ENCODE measurements around the gene RASGEF1C.

RASGEF1C gene

GRCh38 chr5:180216646-180217171, 7.7 kb upstream of the RASGEF1C start:
- no peak for DNase-seq (ENCODE audit: low read depth, low spot score)
- Histone ChIP-seq H3K4me1 (ENCODE audit: insufficient read depth, insufficient read length) (no peaks in the 10 kb centered on the region), H3K4me3 (ENCODE audit: insufficient read length, low read depth) (no peak overlapping the region), H3K27me3 (ENCODE audit: insufficient read depth, insufficient read length) (no peaks in the 10 kb centered on the region), H3K36me3 (ENCODE audit: insufficient read depth, insufficient read length, low read length) (no peaks in the 10 kb centered on the region), H3K9me3 (ENCODE audit: insufficient read depth, low read length) (0 out of 2 replicates have a peak, but pooled peaks cover 5% of the 10 kb centered on the region), H3K9ac (ENCODE audit: insufficient read length, low read depth) (no peak overlapping the region)
- TF ChIP-seq ZNF274 (IDR thresholded peaks at IDR 0.05; ENCODE audit: low read depth, low read length) (no peak), SUZ12 (IDR thresholded peaks at IDR 0.05; ENCODE audit: extremely low read depth, insufficient read depth, insufficient read length) (no peak), YY1 (IDR thresholded peaks at IDR 0.05; ENCODE audit: insufficient read depth, insufficient read length) (no peak)

GRCh38 chr5:180215783-180216630, 7.0 kb upstream of the RASGEF1C start:
- Histone ChIP-seq H3K9me3 (ENCODE audit: insufficient read depth, low read length) (0 out of 2 replicates have a peak, but pooled peaks cover 4% of the 10 kb centered on the region), H3K36me3 (ENCODE audit: insufficient read depth, insufficient read length, low read length) (no peaks in the 10 kb centered on the region), H3K4me3 (ENCODE audit: insufficient read length, low read depth) (no peak overlapping the region), H3K4me1 (ENCODE audit: insufficient read depth, insufficient read length) (no peaks in the 10 kb centered on the region), H3K27me3 (ENCODE audit: insufficient read depth, insufficient read length) (peaks cover under 1% of the 10 kb centered on the region), H3K9ac (ENCODE audit: insufficient read length, low read depth) (no peak overlapping the region)
- TF ChIP-seq SUZ12 (IDR thresholded peaks at IDR 0.05; ENCODE audit: extremely low read depth, insufficient read depth, insufficient read length) (no peak), YY1 (IDR thresholded peaks at IDR 0.05; ENCODE audit: insufficient read depth, insufficient read length) (no peak), ZNF274 (IDR thresholded peaks at IDR 0.05; ENCODE audit: low read depth, low read length) (no peak)
- DNase-seq (ENCODE audit: low read depth, low spot score), result no peak

- no peak for DNase-seq (ENCODE audit: low read depth, low spot score)
- no peaks in the 10 kb centered on the region for H3K9me3 ChIP-seq (ENCODE audit: insufficient read depth, low read length)
- no peaks in the 10 kb centered on the region for H3K36me3 ChIP-seq (ENCODE audit: insufficient read depth, insufficient read length, low read length)
- TF ChIP-seq SUZ12 (IDR thresholded peaks at IDR 0.05; ENCODE audit: extremely low read depth, insufficient read depth, insufficient read length), result no peak
- TF ChIP-seq ZNF274 (IDR thresholded peaks at IDR 0.05; ENCODE audit: low read depth, low read length), result no peak
- TF ChIP-seq YY1 (IDR thresholded peaks at IDR 0.05; ENCODE audit: insufficient read depth, insufficient read length), result no peak
- H3K4me1 ChIP-seq (ENCODE audit: insufficient read depth, insufficient read length), result no peaks in the 10 kb centered on the region
- H3K27me3 ChIP-seq (ENCODE audit: insufficient read depth, insufficient read length), result peaks cover 7% of the 10 kb centered on the region
- no peak overlapping the region for H3K9ac ChIP-seq (ENCODE audit: insufficient read length, low read depth)
- H3K4me3 ChIP-seq (ENCODE audit: insufficient read length, low read depth), result no peak overlapping the region
Observed at GRCh38 chr5:180214870-180215770, 6.1 kb upstream of the RASGEF1C start.

- Histone ChIP-seq H3K9ac (ENCODE audit: insufficient read length, low read depth) (no peak overlapping the region), H3K27me3 (ENCODE audit: insufficient read depth, insufficient read length) (peaks cover 14% of the 10 kb centered on the region), H3K4me3 (ENCODE audit: insufficient read length, low read depth) (no peak overlapping the region), H3K36me3 (ENCODE audit: insufficient read depth, insufficient read length, low read length) (no peaks in the 10 kb centered on the region), H3K4me1 (ENCODE audit: insufficient read depth, insufficient read length) (no peaks in the 10 kb centered on the region), H3K9me3 (ENCODE audit: insufficient read depth, low read length) (no peaks in the 10 kb centered on the region)
- no peak for DNase-seq (ENCODE audit: low read depth, low spot score)
- no peak for TF ChIP-seq YY1 (IDR thresholded peaks at IDR 0.05; ENCODE audit: insufficient read depth, insufficient read length)
- TF ChIP-seq SUZ12 (IDR thresholded peaks at IDR 0.05; ENCODE audit: extremely low read depth, insufficient read depth, insufficient read length), result no peak
- no peak for TF ChIP-seq ZNF274 (IDR thresholded peaks at IDR 0.05; ENCODE audit: low read depth, low read length)
Observed at GRCh38 chr5:180213657-180214207, 4.7 kb upstream of the RASGEF1C start.

GRCh38 chr5:180213256-180213600, 4.2 kb upstream of the RASGEF1C start:
- TF ChIP-seq ZNF274 (IDR thresholded peaks at IDR 0.05; ENCODE audit: low read depth, low read length), result no peak
- no peak for TF ChIP-seq YY1 (IDR thresholded peaks at IDR 0.05; ENCODE audit: insufficient read depth, insufficient read length)
- no peak for TF ChIP-seq SUZ12 (IDR thresholded peaks at IDR 0.05; ENCODE audit: extremely low read depth, insufficient read depth, insufficient read length)
- DNase-seq (ENCODE audit: low read depth, low spot score), result no peak
- Histone ChIP-seq H3K4me1 (ENCODE audit: insufficient read depth, insufficient read length) (no peaks in the 10 kb centered on the region), H3K4me3 (ENCODE audit: insufficient read length, low read depth) (no peak overlapping the region), H3K27me3 (ENCODE audit: insufficient read depth, insufficient read length) (peaks cover 16% of the 10 kb centered on the region), H3K9ac (ENCODE audit: insufficient read length, low read depth) (no peak overlapping the region), H3K9me3 (ENCODE audit: insufficient read depth, low read length) (no peaks in the 10 kb centered on the region), H3K36me3 (ENCODE audit: insufficient read depth, insufficient read length, low read length) (no peaks in the 10 kb centered on the region)

- Histone ChIP-seq H3K27me3 (ENCODE audit: insufficient read depth, insufficient read length) (peaks cover 18% of the 10 kb centered on the region), H3K4me1 (ENCODE audit: insufficient read depth, insufficient read length) (peaks cover 6% of the 10 kb centered on the region), H3K36me3 (ENCODE audit: insufficient read depth, insufficient read length, low read length) (no peaks in the 10 kb centered on the region), H3K9me3 (ENCODE audit: insufficient read depth, low read length) (no peaks in the 10 kb centered on the region), H3K4me3 (ENCODE audit: insufficient read length, low read depth) (no peak overlapping the region), H3K9ac (ENCODE audit: insufficient read length, low read depth) (no peak overlapping the region)
- DNase-seq (ENCODE audit: low read depth, low spot score), result no peak
- TF ChIP-seq YY1 (IDR thresholded peaks at IDR 0.05; ENCODE audit: insufficient read depth, insufficient read length), result no peak
- TF ChIP-seq SUZ12 (IDR thresholded peaks at IDR 0.05; ENCODE audit: extremely low read depth, insufficient read depth, insufficient read length), result no peak
Observed at GRCh38 chr5:180212363-180213255, 3.6 kb upstream of the RASGEF1C start.

Measured in NT2/D1 (cell line).